Measurements from ENCODE around the gene RNF141.

The RNF141 gene

DNA sequence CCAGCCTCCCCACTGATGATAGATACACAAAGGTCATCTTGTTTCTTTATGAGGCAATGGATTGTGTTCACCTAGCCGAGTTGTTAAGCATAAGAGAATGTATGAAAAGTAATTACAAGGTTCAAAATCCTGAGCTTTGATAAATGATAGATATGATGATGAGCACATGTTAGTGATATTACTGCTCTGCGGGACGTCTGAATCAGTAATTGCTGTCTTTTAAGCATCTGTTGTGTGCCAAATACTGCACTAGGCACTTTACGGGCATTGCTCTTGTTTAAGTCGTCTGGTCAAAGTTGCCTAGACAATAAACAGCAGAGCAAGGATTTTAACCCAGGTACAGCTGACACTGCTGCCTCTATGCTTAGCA is 559 bp upstream of the RNF141 start:
- H3K4me3 ChIP-seq (ENCODE audit: control insufficient read depth, low read depth, low read length), result peak overlapping the region; percentile 85
- no peak for DNase-seq (ENCODE audit: low read depth)
- TF ChIP-seq, protein P1, sequence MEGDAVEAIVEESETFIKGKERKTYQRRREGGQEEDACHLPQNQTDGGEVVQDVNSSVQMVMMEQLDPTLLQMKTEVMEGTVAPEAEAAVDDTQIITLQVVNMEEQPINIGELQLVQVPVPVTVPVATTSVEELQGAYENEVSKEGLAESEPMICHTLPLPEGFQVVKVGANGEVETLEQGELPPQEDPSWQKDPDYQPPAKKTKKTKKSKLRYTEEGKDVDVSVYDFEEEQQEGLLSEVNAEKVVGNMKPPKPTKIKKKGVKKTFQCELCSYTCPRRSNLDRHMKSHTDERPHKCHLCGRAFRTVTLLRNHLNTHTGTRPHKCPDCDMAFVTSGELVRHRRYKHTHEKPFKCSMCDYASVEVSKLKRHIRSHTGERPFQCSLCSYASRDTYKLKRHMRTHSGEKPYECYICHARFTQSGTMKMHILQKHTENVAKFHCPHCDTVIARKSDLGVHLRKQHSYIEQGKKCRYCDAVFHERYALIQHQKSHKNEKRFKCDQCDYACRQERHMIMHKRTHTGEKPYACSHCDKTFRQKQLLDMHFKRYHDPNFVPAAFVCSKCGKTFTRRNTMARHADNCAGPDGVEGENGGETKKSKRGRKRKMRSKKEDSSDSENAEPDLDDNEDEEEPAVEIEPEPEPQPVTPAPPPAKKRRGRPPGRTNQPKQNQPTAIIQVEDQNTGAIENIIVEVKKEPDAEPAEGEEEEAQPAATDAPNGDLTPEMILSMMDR (conservative IDR thresholded peaks at IDR 0.05; ENCODE audit: control insufficient read depth, insufficient read depth, low read depth, low read length), result no peak

DNA sequence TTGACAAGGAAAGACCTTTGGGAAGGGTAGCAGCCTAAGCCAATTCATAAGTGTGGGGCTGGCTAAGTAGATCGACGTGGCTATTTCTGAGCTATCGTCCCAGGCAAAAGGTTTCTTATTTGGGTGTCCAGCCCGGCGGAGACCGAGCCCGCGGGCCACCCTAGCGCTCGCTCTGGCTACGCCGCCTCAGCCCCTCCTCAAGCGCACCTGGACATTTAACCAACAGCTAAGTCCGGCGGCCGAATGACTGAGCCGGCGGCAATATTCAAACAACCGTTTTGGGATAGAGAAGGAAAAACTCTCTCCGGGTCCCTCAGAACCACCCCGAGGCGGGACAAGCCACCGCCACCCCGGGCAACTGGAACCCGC is 457 bp downstream of the RNF141 start:
- DNase-seq (ENCODE audit: low read depth), result peak; percentile 12
- TF ChIP-seq, protein P1 (conservative IDR thresholded peaks at IDR 0.05; ENCODE audit: control insufficient read depth, insufficient read depth, low read depth, low read length), result no peak
- H3K4me3 ChIP-seq (ENCODE audit: control insufficient read depth, low read depth, low read length), result peak overlapping the region; percentile 85

DNA sequence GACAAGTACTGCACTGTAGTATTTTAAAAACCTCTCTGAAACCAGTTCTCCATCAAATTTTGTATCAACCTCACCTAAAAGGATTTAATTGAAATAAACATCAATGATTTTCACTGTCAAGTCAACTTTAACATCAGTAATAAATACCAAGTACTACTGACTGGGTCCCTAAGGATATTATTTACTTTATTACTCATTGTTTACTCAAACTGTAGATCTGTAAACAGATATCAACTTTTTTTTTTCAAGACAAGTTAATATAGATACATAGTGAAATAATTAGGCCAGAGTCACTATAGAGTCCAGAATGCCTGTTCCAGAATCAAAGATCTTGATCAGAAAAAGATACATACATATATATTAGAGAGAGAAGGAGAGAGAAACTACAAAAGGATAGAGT is 1.6 kb downstream of the RNF141 start:
- no peak for DNase-seq (ENCODE audit: low read depth)
- H3K4me3 ChIP-seq (ENCODE audit: control insufficient read depth, low read depth, low read length), result no peak overlapping the region
- TF ChIP-seq, protein P1 (conservative IDR thresholded peaks at IDR 0.05; ENCODE audit: control insufficient read depth, insufficient read depth, low read depth, low read length), result no peak

DNA sequence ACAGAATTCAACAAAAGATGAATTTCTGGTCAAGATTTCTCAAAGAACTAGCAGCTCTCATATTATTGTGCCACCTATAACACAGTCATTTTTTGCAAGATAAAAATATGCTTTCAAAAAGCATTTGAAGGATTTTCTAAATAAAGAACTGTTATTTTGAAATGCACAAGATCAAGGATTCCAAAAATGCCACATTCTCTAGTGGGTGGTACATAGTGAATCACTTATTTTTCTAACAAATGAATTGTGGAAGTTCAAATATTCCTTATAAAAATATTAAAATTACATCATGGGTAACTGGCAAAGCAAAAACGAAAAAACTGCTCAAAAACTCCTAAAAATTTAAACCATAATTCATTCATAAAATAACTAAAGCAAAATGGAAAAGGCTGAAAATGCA is 2.1 kb downstream of the RNF141 start:
- no peak for DNase-seq (ENCODE audit: low read depth)
- H3K4me3 ChIP-seq (ENCODE audit: control insufficient read depth, low read depth, low read length), result no peak overlapping the region
- TF ChIP-seq, protein P1 (conservative IDR thresholded peaks at IDR 0.05; ENCODE audit: control insufficient read depth, insufficient read depth, low read depth, low read length), result no peak

DNA sequence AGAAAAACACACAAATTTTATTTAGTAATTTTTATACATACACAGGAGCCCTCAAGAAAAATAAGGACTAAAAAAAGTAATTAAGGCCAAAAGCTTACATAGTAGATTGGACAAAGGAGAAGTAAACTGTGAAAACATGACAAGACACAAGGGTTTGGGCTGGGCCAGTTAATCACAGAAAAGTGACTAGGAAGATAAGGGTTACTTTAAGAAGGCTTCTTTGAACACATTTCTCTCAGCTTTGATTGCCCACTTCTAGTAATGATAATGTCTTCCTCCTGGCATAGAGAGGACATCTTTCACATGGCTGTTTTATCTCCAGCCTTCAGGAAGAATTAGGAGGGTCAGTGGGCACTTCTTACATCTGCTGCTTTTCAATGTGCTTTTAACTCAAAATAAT is 3.4 kb downstream of the RNF141 start:
- H3K4me3 ChIP-seq (ENCODE audit: control insufficient read depth, low read depth, low read length), result no peak overlapping the region
- TF ChIP-seq, protein P1 (conservative IDR thresholded peaks at IDR 0.05; ENCODE audit: control insufficient read depth, insufficient read depth, low read depth, low read length), result no peak
- DNase-seq (ENCODE audit: low read depth), result no peak

DNA sequence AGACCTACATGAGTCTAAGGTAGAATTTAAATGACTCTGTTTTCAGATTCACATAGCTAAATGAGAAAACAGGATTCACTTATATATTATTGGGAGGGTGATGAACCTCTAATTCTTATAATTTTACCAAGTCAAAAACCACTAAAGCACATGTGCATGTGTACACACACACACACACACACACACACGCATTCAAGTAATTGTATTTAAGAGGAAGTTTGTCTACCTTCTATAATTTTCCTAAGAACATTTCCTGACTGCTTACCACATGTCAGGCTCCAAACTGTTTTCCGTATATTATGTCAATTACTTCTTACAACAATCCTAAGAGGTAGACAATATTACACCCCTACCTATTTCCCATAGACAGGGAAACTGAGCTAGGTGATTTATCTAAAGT is 6.7 kb downstream of the RNF141 start:
- DNase-seq (ENCODE audit: low read depth), result no peak
- no peak overlapping the region for H3K4me3 ChIP-seq (ENCODE audit: control insufficient read depth, low read depth, low read length)
- TF ChIP-seq, protein P1 (conservative IDR thresholded peaks at IDR 0.05; ENCODE audit: control insufficient read depth, insufficient read depth, low read depth, low read length), result no peak

DNA sequence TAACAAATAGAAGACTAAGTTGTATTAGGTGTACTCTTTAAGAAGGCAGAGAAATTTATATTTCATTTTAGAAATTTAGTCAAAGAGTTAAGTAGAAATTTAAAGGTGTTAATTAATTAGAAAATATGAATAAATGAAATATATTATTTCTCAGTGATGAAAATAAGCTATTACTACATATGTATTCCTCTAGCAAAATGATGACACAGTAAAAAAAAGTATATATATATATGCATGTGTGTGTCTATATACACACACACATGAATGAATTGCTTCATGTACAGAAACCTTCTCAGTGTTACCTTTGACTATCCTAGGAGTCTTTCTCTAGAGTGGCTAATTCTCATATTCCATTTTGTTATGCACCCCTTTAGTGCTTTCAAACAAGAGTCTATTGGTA is 7.7 kb downstream of the RNF141 start:
- DNase-seq (ENCODE audit: low read depth), result no peak
- TF ChIP-seq, protein P1 (conservative IDR thresholded peaks at IDR 0.05; ENCODE audit: control insufficient read depth, insufficient read depth, low read depth, low read length), result no peak

More for the DNA sequence above, 7.7 kb downstream of the RNF141 start:
- H3K4me3 ChIP-seq (ENCODE audit: control insufficient read depth, low read depth, low read length), result no peak overlapping the region
